Measurements from ENCODE around the gene PTRHD1.

The PTRHD1 gene

DNA sequence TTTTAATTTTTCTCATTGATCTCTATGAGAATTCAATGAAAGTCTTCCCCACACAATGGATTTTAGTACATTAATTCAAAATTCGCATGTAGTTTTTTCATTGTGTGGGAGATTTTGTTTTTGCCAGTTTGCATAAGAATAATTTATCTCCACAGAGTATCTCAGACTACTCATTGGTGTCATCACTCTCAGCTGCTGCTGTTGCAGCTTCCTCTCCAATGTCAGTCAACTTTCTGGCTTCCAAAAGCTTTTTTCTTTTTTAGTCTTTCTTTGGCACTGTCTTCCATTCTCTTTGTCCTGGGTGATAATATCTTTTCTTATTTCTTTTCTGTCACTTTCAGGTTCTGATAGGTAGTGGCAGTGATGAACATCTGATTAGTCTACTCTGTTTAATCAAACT lies 50.5 kb downstream of the PTRHD1 start:
- no peak for DNase-seq (ENCODE audit: low read depth)
- TF ChIP-seq POLR2A (IDR thresholded peaks at IDR 0.05; ENCODE audit: extremely low read depth, insufficient read length) (no peak), MYC (IDR thresholded peaks at IDR 0.05; ENCODE audit: low read depth, low read length) (no peak)
- TF ChIP-seq, protein P1, sequence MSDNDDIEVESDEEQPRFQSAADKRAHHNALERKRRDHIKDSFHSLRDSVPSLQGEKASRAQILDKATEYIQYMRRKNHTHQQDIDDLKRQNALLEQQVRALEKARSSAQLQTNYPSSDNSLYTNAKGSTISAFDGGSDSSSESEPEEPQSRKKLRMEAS (IDR thresholded peaks at IDR 0.05; ENCODE audit: low read depth, low read length), result no peak
- TF ChIP-seq, protein P2, sequence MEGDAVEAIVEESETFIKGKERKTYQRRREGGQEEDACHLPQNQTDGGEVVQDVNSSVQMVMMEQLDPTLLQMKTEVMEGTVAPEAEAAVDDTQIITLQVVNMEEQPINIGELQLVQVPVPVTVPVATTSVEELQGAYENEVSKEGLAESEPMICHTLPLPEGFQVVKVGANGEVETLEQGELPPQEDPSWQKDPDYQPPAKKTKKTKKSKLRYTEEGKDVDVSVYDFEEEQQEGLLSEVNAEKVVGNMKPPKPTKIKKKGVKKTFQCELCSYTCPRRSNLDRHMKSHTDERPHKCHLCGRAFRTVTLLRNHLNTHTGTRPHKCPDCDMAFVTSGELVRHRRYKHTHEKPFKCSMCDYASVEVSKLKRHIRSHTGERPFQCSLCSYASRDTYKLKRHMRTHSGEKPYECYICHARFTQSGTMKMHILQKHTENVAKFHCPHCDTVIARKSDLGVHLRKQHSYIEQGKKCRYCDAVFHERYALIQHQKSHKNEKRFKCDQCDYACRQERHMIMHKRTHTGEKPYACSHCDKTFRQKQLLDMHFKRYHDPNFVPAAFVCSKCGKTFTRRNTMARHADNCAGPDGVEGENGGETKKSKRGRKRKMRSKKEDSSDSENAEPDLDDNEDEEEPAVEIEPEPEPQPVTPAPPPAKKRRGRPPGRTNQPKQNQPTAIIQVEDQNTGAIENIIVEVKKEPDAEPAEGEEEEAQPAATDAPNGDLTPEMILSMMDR (IDR thresholded peaks at IDR 0.05; ENCODE audit: low read depth, low read length), result no peak
- H3K4me3 ChIP-seq (ENCODE audit: low read depth, low read length), result no peak overlapping the region

DNA sequence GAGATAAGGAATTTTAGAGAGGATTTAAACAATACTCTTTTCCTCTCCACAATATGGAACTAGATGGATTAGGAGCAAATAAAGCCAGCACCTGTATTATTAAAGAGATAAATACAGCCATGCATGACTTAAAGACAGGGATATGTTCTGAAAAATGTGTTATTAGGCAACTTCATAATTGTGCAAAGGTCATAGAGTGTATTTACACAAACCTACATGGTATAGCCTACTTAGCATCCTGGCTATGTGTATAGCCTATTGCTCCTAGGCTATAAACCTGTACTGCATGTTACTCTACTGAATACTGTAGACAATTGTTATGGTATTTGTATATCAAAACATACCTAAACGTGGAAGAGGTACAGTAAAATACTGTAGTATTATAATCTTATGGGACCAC lies 53.0 kb downstream of the PTRHD1 start:
- TF ChIP-seq, protein P1 (IDR thresholded peaks at IDR 0.05; ENCODE audit: low read depth, low read length), result no peak
- TF ChIP-seq, protein P2 (IDR thresholded peaks at IDR 0.05; ENCODE audit: low read depth, low read length), result no peak
- TF ChIP-seq POLR2A (IDR thresholded peaks at IDR 0.05; ENCODE audit: extremely low read depth, insufficient read length) (no peak), MYC (IDR thresholded peaks at IDR 0.05; ENCODE audit: low read depth, low read length) (no peak)
- no peak overlapping the region for H3K4me3 ChIP-seq (ENCODE audit: low read depth, low read length)
- no peak for DNase-seq (ENCODE audit: low read depth)
